ENCODE measurements around the gene PCSK1N.

GRCh38 chrX:48816014-48816810 lies 19.2 kb downstream of the PCSK1N start:
- TF ChIP-seq EZH2 (IDR thresholded peaks at IDR 0.05) (no peak), POLR2AphosphoS5 (IDR thresholded peaks at IDR 0.05; ENCODE audit: borderline replicate concordance, low read depth, low read length) (no peak)

Data from SK-N-MC (cell line).